ENCODE data around the gene ACSS1.

The ACSS1 gene

GRCh38 chr20:25046181-25046641 lies 11.7 kb downstream of the ACSS1 start:
- no peak for DNase-seq

- DNase-seq = no peak
These were observed 12.6 kb downstream of the ACSS1 start for GRCh38 chr20:25045343-25045712.

GRCh38 chr20:25044660-25045342 lies 13.1 kb downstream of the ACSS1 start:
- no peak for DNase-seq

- no peak for DNase-seq
These were observed 13.7 kb downstream of the ACSS1 start for GRCh38 chr20:25044261-25044560.

GRCh38 chr20:25043499-25044260 lies 14.3 kb downstream of the ACSS1 start:
- no peak for DNase-seq

GRCh38 chr20:25042531-25043498 lies 15.1 kb downstream of the ACSS1 start:
- peak; percentile 57 for DNase-seq

- DNase-seq = no peak
These were observed 16.0 kb downstream of the ACSS1 start for GRCh38 chr20:25041813-25042530.

- no peak for DNase-seq
These were observed 17.5 kb downstream of the ACSS1 start for GRCh38 chr20:25040438-25040831.

- DNase-seq = no peak
These were observed 18.1 kb downstream of the ACSS1 start for GRCh38 chr20:25039697-25040437.

- no peak for DNase-seq
These were observed 19.3 kb downstream of the ACSS1 start for GRCh38 chr20:25038591-25039015.

- DNase-seq = no peak
These were observed 19.9 kb downstream of the ACSS1 start for GRCh38 chr20:25038103-25038410.

GRCh38 chr20:25037288-25038102 lies 20.4 kb downstream of the ACSS1 start:
- no peak for DNase-seq

GRCh38 chr20:25036331-25036936 lies 21.5 kb downstream of the ACSS1 start:
- no peak for DNase-seq

- no peak for DNase-seq
These were observed 22.0 kb downstream of the ACSS1 start for GRCh38 chr20:25035921-25036320.

- DNase-seq = no peak
These were observed 24.0 kb downstream of the ACSS1 start for GRCh38 chr20:25033924-25034300.

- DNase-seq = no peak
These were observed 24.5 kb downstream of the ACSS1 start for GRCh38 chr20:25033265-25033923.

- DNase-seq = no peak
These were observed 25.3 kb downstream of the ACSS1 start for GRCh38 chr20:25032478-25033264.

GRCh38 chr20:25032065-25032477 lies 25.9 kb downstream of the ACSS1 start:
- no peak for DNase-seq

GRCh38 chr20:25031241-25031640 lies 26.7 kb downstream of the ACSS1 start:
- no peak for DNase-seq

Measured in CD4-positive, alpha-beta T cell treated with Interleukin-21 for 1 hour (primary cell).